ENCODE measurements around the gene IGLL5. TPM values are rescaled to one million over a fixed set of nuclear protein-coding genes. Genes with fewer than 3 reads are reported as not detected.
"Not testable (repeated sequence)": the region's sequence is repeated elsewhere in the genome, so short reads cannot be mapped to it uniquely, and the experiment has no call there.

IGLL5 gene
- total and polyA plus RNA-seq, 7 donors, result 0.06 to 0.50 (median 0.45) TPM; not detected in 4

GRCh38 chr22:22896601-22897000 is 9.0 kb downstream of the IGLL5 start:
- H3K4me1 ChIP-seq, result no peaks in the 10 kb centered on the region
- H3K27ac ChIP-seq, result no peak overlapping the region
- peaks cover 0 to 35% (median 4%) of the 10 kb centered on the region in 3 donors for H3K27me3 ChIP-seq (ENCODE audit: insufficient read depth in 3 of 3, low read length in 2 of 3)
- H3K9me3 ChIP-seq, result no peaks in the 10 kb centered on the region
- peak in 1 of 2 donors; percentile 4 for DNase-seq
- WGBS, 3 donors, result 75 to 89% (median 86%) methylated on average over 3 of the region's 3 CpGs
- no peaks in the 10 kb centered on the region for H3K36me3 ChIP-seq (ENCODE audit: insufficient read depth in 1 of 2, low read depth in 1 of 2)
- intact Hi-C loops (cut with DNase I), result no loop called here
- no peak for ATAC-seq
- no peak overlapping the region for H3K4me3 ChIP-seq
- no peak for TF ChIP-seq CTCF (IDR thresholded peaks at IDR 0.05)

- ATAC-seq (no peak), DNase-seq (no peak)
- H3K4me3 ChIP-seq, result no peak overlapping the region
- no peaks in the 10 kb centered on the region for H3K36me3 ChIP-seq (ENCODE audit: insufficient read depth in 1 of 2, low read depth in 1 of 2)
- intact Hi-C loops (cut with DNase I), result no loop called here
- H3K27me3 ChIP-seq (ENCODE audit: insufficient read depth in 3 of 3, low read length in 2 of 3), result peaks cover 0 to 35% (median 5%) of the 10 kb centered on the region in 3 donors
- WGBS, 3 donors, result 38 to 68% (median 48%) methylated on average over 3 of the region's 3 CpGs
- H3K9me3 ChIP-seq, result no peaks in the 10 kb centered on the region
- H3K4me1 ChIP-seq, result no peaks in the 10 kb centered on the region
- no peak overlapping the region for H3K27ac ChIP-seq
- no peak for TF ChIP-seq CTCF (IDR thresholded peaks at IDR 0.05)
These were observed 9.5 kb downstream of the IGLL5 start for GRCh38 chr22:22897091-22897490.

- Histone ChIP-seq H3K9me3 (no peaks in the 10 kb centered on the region), H3K27me3 (ENCODE audit: insufficient read depth in 3 of 3, low read length in 2 of 3) (peaks cover 0 to 27% (median 5%) of the 10 kb centered on the region in 3 donors), H3K4me3 (no peak overlapping the region), H3K36me3 (ENCODE audit: insufficient read depth in 1 of 2, low read depth in 1 of 2) (no peaks in the 10 kb centered on the region), H3K27ac (no peak overlapping the region), H3K4me1 (no peaks in the 10 kb centered on the region)
- ATAC-seq, result no peak
- WGBS, 3 donors, result 63 to 66% (median 64%) methylated on average over 5 of the region's 5 CpGs
- no peak for DNase-seq
- intact Hi-C loops (cut with DNase I), result no loop called here
- TF ChIP-seq CTCF (IDR thresholded peaks at IDR 0.05), result no peak
These were observed 10.3 kb downstream of the IGLL5 start for GRCh38 chr22:22897947-22898346.

- WGBS, 3 donors, result 5 to 12% (median 6%) methylated on average over 1 of the region's 1 CpG
- intact Hi-C loops (cut with DNase I); DNase-seq; H3K36me3 ChIP-seq (ENCODE audit: insufficient read depth in 1 of 2, low read depth in 1 of 2); H3K27ac ChIP-seq; H3K9me3 ChIP-seq; H3K4me3 ChIP-seq; ATAC-seq; H3K4me1 ChIP-seq: not testable (repeated sequence)
- H3K27me3 ChIP-seq (ENCODE audit: insufficient read depth in 3 of 3, low read length in 2 of 3), result peaks cover 0 to 23% (median 5%) of the 10 kb centered on the region in 3 donors
These were observed 10.9 kb downstream of the IGLL5 start for GRCh38 chr22:22898411-22898950.

- 80 to 89% (median 82%) methylated on average over 7 to 9 of the region's 9 CpGs for WGBS, 3 donors
- H3K27ac ChIP-seq; H3K4me1 ChIP-seq; ATAC-seq; H3K36me3 ChIP-seq (ENCODE audit: insufficient read depth in 1 of 2, low read depth in 1 of 2); H3K4me3 ChIP-seq; H3K9me3 ChIP-seq; intact Hi-C loops (cut with DNase I): not testable (repeated sequence)
- peak in 1 of 2 donors; percentile 18 for DNase-seq
- peaks cover 0 to 16% (median 4%) of the 10 kb centered on the region in 3 donors for H3K27me3 ChIP-seq (ENCODE audit: insufficient read depth in 3 of 3, low read length in 2 of 3)
These were observed 11.9 kb downstream of the IGLL5 start for GRCh38 chr22:22899342-22900080.

GRCh38 chr22:22900527-22901205 is 13.1 kb downstream of the IGLL5 start:
- H3K9me3 ChIP-seq; intact Hi-C loops (cut with DNase I); H3K4me3 ChIP-seq; ATAC-seq; H3K36me3 ChIP-seq (ENCODE audit: insufficient read depth in 1 of 2, low read depth in 1 of 2); H3K4me1 ChIP-seq; H3K27ac ChIP-seq: not testable (repeated sequence)
- DNase-seq, result peak in 1 of 2 donors; percentile 7
- WGBS, 3 donors, result 83 to 91% (median 88%) methylated on average over 7 to 13 of the region's 16 CpGs
- peaks cover 0 to 12% (median 2%) of the 10 kb centered on the region in 3 donors for H3K27me3 ChIP-seq (ENCODE audit: insufficient read depth in 3 of 3, low read length in 2 of 3)

All from psoas muscle (tissue), 8 donors.